T1000 (cell line): ENCODE data around the gene CDH5.

Source experiments
- DNase-seq: peaks from one replicate; lab custom pipeline; 2025; ENCODE audit warnings: mixed read lengths; lab: John Stamatoyannopoulos, UW

The CDH5 gene

GRCh38 chr16:66353055-66353454 lies 13.4 kb upstream of the CDH5 start:
- DNase-seq = no peak

GRCh38 chr16:66354034-66354909 lies 12.2 kb upstream of the CDH5 start:
- no peak for DNase-seq

- DNase-seq = no peak
These were observed 11.0 kb upstream of the CDH5 start for GRCh38 chr16:66355526-66355925.

- DNase-seq = peak; percentile 32
These were observed 9.0 kb upstream of the CDH5 start for GRCh38 chr16:66357523-66357928.

- DNase-seq = no peak
These were observed 8.3 kb upstream of the CDH5 start for GRCh38 chr16:66358231-66358630.

- peak; percentile 67 for DNase-seq
These were observed 7.5 kb upstream of the CDH5 start for GRCh38 chr16:66359012-66359411.

- DNase-seq = no peak
These were observed 6.5 kb upstream of the CDH5 start for GRCh38 chr16:66359811-66360608.

GRCh38 chr16:66360624-66361324 lies 5.7 kb upstream of the CDH5 start:
- DNase-seq = no peak

GRCh38 chr16:66361604-66362135 lies 4.8 kb upstream of the CDH5 start:
- no peak for DNase-seq

- no peak for DNase-seq
These were observed 3.2 kb upstream of the CDH5 start for GRCh38 chr16:66363211-66363777.

- no peak for DNase-seq
These were observed 2.2 kb upstream of the CDH5 start for GRCh38 chr16:66364117-66364958.

- DNase-seq = no peak
These were observed 1.6 kb upstream of the CDH5 start for GRCh38 chr16:66364959-66365306.

GRCh38 chr16:66365651-66366050 lies 840 bp upstream of the CDH5 start:
- no peak for DNase-seq

GRCh38 chr16:66367968-66368891 lies 1.7 kb downstream of the CDH5 start:
- no peak for DNase-seq

- DNase-seq = no peak
These were observed 2.6 kb downstream of the CDH5 start for GRCh38 chr16:66369055-66369592.

GRCh38 chr16:66370786-66371684 lies 4.5 kb downstream of the CDH5 start:
- DNase-seq = no peak

GRCh38 chr16:66372078-66372897 lies 5.8 kb downstream of the CDH5 start:
- no peak for DNase-seq

- DNase-seq = no peak
These were observed 6.3 kb downstream of the CDH5 start for GRCh38 chr16:66372898-66373155.
